SJCRH30 (cell line): ENCODE measurements around the gene GNPNAT1. TPM values are rescaled to one million over a fixed set of nuclear protein-coding genes. Genes with fewer than 3 reads are reported as not detected.
A peak's percentile ranks its signal among the peaks of the same experiment; 100 is the strongest.

Source experiments
- DNase-seq, 2 experiments: peaks; one replicate each; pipeline ENCODE4 v3.0.0-alpha.2; 2015 to 2020
- H3K27ac ChIP-seq: fragments of 250-450 bp; sonication (Bioruptor Pico); 2 replicates; pipeline ENCODE4 v1.5.1; 2020; ENCODE audit warnings: mild to moderate bottlenecking, moderate library complexity
- H3K27me3 ChIP-seq: fragments of 250-450 bp; sonication (Bioruptor Pico); 2 replicates; pipeline ENCODE4 v1.5.1; 2020; ENCODE audit warnings: mild to moderate bottlenecking, moderate library complexity
- H3K36me3 ChIP-seq: fragments of 250-450 bp; sonication (Bioruptor Pico); 2 replicates; pipeline ENCODE4 v1.5.1; 2020; ENCODE audit warnings: mild to moderate bottlenecking, moderate library complexity
- H3K4me1 ChIP-seq: fragments of 250-450 bp; sonication (Bioruptor Pico); 2 replicates; pipeline ENCODE4 v1.5.1; 2020; ENCODE audit warnings: mild to moderate bottlenecking, moderate library complexity
- H3K4me3 ChIP-seq: fragments of 250-450 bp; sonication (Bioruptor Pico); 2 replicates; pipeline ENCODE4 v1.5.1; 2020; ENCODE audit warnings: mild to moderate bottlenecking, moderate library complexity
- H3K9me3 ChIP-seq: fragments of 250-450 bp; sonication (Bioruptor Pico); replicated peaks from 2 replicates; pipeline ENCODE4 v1.5.1; 2020; ENCODE audit warnings: mild to moderate bottlenecking, moderate library complexity
- total RNA-seq: library from RNA; depleted of rRNA; stranded (reverse); fragments of >200 nt; shearing (Covaris generic); gene quantifications from 2 replicates; pipeline ENCODE4 v1.2.3, GENCODE V29; 2014; rRNA removed

The GNPNAT1 gene
- total RNA-seq = 16.6 and 17.9 TPM in 2 replicates

DNA sequence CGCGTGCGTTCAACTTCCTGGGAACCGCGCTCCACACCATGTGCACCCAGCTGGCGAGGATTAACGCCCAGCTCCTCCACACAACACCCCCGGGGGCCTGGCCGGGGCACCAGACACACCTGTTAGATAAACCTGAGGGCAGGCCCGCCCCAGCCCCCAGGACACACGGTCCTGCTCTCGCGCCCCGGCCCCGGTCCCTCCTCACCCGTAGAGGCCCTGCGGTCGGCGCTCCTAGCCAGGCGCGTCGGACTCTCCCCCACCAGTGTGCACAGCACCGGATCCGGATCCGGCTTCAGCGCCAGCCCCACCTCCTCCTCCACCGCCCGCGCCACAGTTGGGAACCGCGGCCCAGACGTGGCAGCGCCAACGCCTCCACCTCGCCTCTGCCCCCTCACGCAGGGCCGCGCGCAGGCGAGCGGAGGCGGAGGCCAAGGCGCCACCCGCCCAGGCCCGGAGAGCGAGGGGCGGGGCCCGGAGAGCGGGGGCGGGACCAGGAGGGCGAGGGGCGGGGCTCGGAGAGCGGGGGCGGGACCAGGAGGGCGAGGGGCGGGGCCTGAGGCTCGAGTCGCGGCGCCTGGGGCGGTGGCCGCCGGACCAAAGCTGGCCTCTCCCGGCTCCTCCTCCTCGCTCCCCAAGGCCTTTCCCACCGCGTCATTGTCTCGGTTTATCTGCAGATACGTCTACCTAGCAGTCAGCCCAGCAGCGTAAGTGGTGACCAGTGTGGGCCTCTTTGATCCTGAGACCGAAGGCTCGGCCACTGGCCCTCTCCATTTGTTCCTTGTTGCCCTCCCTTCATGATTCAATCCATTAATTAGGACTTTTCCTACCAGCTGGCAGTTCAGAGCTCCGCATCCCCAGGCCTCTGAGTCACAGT, at the start of gene GNPNAT1:
Gene GNPNAT1 (minus strand): TSS at position 385 of the 874 bp plus-strand sequence. CDS start 6,957 bp downstream, outside the sequence.
- H3K4me1 ChIP-seq = no peaks in the 10 kb centered on the region
- H3K9me3 ChIP-seq = no peaks in the 10 kb centered on the region
- H3K36me3 ChIP-seq = 0 out of 2 replicates have a peak, but pooled peaks cover 2% of the 10 kb centered on the region
- DNase-seq = peak; percentile 83 to 84
- no peaks in the 10 kb centered on the region for H3K27me3 ChIP-seq
- H3K27ac ChIP-seq = peak within 1 kb of the TSS; percentile 83
- H3K4me3 ChIP-seq = peak within 1 kb of the TSS; percentile 87

DNA sequence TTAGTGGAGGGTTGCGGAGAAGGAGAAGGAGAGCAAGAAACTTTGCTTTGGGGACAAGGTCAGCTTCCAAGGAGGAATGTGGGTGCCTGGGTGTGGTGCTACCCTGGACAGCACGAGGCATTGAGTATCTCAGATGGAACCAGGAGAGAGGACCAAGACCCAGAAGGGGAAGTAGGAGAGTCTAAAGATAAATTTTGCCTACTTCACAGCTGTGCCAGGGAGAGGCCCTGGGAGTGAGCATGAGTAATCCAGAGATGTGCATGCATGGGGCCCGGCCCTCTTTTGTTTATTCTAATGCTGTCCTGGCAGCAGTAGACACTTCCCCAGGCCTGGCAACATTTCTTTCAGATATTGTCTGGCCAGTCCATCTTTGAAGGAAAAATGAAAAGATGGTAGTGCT, 49.5 kb upstream of the GNPNAT1 start:
- no peaks in the 10 kb centered on the region for H3K27me3 ChIP-seq
- H3K27ac ChIP-seq = no peak overlapping the region
- peaks cover 3% of the 10 kb centered on the region; the same call in 1 of the 2 replicates for H3K4me1 ChIP-seq
- no peak overlapping the region for H3K4me3 ChIP-seq
- H3K9me3 ChIP-seq = no peaks in the 10 kb centered on the region
- H3K36me3 ChIP-seq = no peaks in the 10 kb centered on the region
- peak; percentile 16 to 19 for DNase-seq

DNA sequence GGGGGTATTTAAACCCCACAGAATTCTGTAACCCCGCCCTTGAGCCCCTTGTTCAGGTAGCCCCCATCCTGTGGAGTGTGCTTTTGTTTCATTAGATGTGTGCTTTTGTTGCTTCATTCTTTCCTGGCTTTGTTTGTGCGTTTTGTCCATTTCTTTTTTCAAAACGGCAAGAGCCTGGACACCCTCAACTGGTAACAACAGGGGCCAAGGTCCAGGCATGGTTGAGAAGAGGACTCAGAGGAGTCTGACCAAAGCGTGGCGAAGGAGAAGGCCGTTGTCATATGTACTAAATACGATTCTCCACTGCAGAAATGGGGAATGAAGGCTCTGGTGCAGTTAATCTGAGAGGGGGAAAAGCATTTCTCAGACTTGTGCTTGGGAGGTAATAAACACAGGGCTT, 46.0 kb upstream of the GNPNAT1 start:
- no peak for DNase-seq
- no peak overlapping the region for H3K4me3 ChIP-seq

DNA sequence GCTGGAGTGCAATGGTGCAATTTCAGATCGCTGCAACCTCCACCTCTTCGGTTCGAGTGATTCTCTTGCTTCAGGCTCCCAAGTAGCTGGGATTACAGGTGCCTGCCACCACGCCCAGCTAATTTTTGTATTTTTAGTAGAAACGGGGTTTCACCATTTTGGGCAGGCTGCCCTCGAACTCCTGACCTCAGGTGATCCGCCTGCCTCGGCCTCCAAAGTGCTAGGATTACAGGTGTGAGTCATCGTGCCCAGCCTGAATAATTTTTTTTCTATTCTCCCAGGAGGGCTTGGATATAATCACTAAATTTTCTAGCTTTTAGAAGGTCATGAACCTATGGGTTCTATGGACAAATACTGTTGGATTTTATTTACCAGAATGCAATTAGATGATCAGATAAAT, 44.7 kb upstream of the GNPNAT1 start:
- H3K27ac ChIP-seq = no peak overlapping the region
- DNase-seq = no peak

More for the DNA sequence above, 46.0 kb upstream of the GNPNAT1 start:
- Histone ChIP-seq H3K36me3 (no peaks in the 10 kb centered on the region), H3K27ac (no peak overlapping the region), H3K27me3 (no peaks in the 10 kb centered on the region), H3K4me1 (peaks cover 20% of the 10 kb centered on the region), H3K9me3 (no peaks in the 10 kb centered on the region)

DNA sequence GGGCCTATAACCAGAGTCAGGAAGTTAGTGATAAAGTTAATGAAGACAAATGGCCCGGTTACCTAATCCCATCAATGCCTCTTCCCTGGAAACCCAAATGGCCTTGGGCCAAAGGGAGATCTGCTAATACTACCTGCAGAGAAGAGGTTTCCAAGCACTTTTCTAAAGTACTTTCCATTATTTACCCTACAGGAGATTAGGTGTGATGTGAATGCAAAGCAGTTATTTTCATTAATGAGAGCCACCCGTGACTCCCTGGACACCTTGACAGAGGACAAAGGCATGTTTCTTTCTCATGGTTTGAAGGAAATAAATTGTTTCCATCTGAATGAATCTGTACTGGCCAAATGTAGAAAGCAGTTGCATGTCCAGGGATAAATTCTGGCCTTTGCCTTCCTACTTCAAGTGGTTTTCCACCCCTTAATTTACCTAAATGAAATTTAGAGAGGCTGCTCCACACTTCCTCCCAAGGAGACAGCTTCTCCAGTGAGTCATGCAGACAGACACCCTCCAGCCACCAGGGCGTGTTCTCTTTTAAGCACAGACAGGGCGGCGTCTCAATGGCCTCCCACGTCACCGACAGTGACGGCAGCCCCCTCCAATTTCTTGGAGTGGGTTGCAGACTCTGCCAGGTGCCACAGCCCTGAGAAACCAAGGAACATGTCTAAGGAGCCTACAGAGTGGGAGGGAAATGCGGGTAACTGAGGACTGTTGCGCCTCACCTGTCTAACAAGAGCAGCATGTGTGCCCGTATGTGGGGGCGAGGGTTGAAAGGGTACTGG, 43.9 kb upstream of the GNPNAT1 start:
- Histone ChIP-seq H3K4me3 (no peak overlapping the region), H3K27me3 (no peaks in the 10 kb centered on the region), H3K9me3 (no peaks in the 10 kb centered on the region), H3K4me1 (peaks cover 25% of the 10 kb centered on the region), H3K27ac (peak overlapping the region; percentile 19; the same call in 1 of the 2 replicates), H3K36me3 (no peaks in the 10 kb centered on the region)
- peak in 1 of 2 experiments; percentile 15 for DNase-seq

More for the DNA sequence above, 44.7 kb upstream of the GNPNAT1 start:
- H3K9me3 ChIP-seq = no peaks in the 10 kb centered on the region
- peaks cover 25% of the 10 kb centered on the region for H3K4me1 ChIP-seq
- no peaks in the 10 kb centered on the region for H3K36me3 ChIP-seq
- H3K27me3 ChIP-seq = no peaks in the 10 kb centered on the region
- no peak overlapping the region for H3K4me3 ChIP-seq

DNA sequence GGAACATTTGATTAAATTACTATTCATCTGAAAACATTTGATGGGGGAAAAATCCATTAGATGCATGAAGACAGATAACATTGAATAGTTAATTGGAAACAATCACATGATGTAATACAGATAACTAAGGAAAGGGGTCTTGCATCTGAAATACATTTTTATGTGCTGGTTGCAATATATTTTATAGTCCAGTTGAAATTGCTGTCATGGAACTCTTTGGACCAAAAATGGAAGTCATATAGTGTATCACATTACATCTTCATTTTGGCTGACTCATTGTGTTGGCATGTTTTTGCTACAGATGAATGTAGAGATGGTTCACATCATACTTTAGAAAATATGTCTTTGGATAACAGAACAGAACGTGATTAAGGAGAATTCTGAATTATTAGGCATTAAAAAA, 43.0 kb upstream of the GNPNAT1 start:
- H3K36me3 ChIP-seq = no peaks in the 10 kb centered on the region
- H3K27ac ChIP-seq = no peak overlapping the region; the same call in 1 of the 2 replicates
- peak in 1 of 2 experiments; percentile 39 for DNase-seq
- no peak overlapping the region for H3K4me3 ChIP-seq
- H3K27me3 ChIP-seq = no peaks in the 10 kb centered on the region
- no peaks in the 10 kb centered on the region for H3K9me3 ChIP-seq
- H3K4me1 ChIP-seq = peaks cover 25% of the 10 kb centered on the region

DNA sequence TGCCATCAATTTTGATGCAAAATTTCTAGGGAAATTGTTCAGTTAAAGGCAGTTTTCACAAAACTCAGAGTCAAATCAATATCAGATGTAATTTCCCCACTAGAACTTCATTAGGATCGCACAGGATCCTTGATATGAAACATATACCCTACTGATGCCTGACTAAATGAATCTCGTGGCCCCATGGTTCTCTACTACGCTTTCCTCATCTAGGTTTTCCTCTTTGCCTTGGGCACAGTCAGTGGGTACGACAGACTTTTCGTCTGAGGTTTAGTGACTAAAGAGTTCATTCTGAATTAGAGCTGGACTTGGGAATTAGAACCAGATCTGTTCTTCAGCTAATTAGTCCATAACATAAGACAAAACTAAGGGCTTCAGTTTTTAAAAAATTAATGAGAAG, 42.5 kb upstream of the GNPNAT1 start:
- Histone ChIP-seq H3K9me3 (no peaks in the 10 kb centered on the region), H3K4me3 (no peak overlapping the region), H3K36me3 (no peaks in the 10 kb centered on the region), H3K4me1 (peaks cover 25% of the 10 kb centered on the region), H3K27ac (no peak overlapping the region), H3K27me3 (no peaks in the 10 kb centered on the region)
- no peak for DNase-seq

DNA sequence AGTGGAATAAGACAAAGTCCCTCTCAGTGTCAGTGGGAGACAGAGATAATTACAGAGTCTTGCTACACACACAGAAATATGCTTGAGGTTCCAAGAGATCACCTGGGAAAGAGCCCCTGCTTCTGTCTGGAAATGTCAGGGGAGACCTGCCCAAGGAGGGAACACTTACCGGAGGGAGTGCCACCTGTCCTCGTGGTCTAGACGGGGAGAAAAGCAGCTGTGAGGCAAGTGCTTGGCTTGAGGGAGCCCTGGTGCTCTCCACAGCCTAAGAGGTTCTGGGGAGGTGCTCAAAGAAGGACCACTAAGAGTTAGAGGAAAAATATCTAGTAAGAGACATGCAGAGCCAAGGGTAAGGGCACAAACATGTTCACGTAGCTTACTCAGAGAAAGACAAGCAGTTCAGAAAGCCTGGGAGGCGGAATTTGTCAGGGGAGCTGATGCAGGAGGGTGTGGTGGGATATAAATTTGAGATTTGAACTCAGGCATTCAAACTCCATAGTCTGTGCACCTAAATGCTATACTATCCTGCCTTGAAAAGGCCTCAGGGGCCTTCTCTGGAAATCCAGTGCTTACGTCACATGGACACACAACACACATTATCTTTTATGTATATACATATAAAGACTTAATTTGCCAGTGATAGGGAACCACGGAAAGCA, 38.2 kb upstream of the GNPNAT1 start:
- no peaks in the 10 kb centered on the region for H3K36me3 ChIP-seq
- no peak overlapping the region for H3K27ac ChIP-seq
- no peaks in the 10 kb centered on the region for H3K9me3 ChIP-seq
- H3K4me3 ChIP-seq = no peak overlapping the region
- no peaks in the 10 kb centered on the region for H3K27me3 ChIP-seq
- peak in 1 of 2 experiments; percentile 30 for DNase-seq
- peaks cover 15% of the 10 kb centered on the region for H3K4me1 ChIP-seq

DNA sequence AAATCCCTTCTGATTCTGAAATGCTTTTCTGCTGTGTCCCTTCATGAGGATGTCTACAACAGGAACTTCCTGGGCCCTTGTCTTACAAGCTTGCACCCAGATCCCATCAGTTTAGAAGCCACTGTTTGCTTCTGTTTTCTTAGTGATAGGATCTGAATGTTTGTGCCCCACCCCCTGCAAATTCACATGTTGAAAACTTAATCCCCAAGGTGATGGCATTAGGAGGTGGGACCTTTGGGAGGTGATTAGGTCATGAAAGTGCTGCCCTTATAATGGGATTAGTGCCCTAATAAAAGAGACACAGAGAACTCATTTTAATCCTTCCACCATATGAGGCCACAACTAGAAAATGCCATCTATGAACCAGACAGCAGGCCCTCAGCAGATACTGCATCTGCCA, 36.0 kb upstream of the GNPNAT1 start:
- DNase-seq = no peak
- Histone ChIP-seq H3K4me1 (peaks cover 8% of the 10 kb centered on the region), H3K9me3 (no peaks in the 10 kb centered on the region)

DNA sequence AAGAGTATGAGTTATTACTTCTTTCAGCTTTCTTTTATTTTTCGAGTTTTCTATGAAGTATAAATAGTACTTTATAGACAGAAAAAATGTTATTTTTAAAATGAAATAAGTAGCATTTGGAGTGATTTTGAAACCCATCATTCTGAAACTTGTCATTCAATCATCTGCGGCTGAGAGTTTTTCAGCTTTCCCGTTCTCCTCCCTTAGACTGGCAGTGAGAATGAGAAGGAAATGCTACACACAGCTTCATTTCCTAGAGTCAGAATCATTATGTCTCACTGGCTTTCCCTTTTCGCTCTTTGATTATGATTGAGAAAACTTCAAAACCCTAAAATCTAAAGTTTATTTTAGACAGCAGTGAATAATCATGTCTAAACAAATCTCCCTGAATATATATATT, 33.7 kb upstream of the GNPNAT1 start:
- H3K4me1 ChIP-seq = no peaks in the 10 kb centered on the region; the same call in 1 of the 2 replicates
- H3K9me3 ChIP-seq = no peaks in the 10 kb centered on the region
- H3K27ac ChIP-seq = no peak overlapping the region
- no peak overlapping the region for H3K4me3 ChIP-seq
- H3K27me3 ChIP-seq = no peaks in the 10 kb centered on the region
- no peak for DNase-seq
- H3K36me3 ChIP-seq = no peaks in the 10 kb centered on the region

More for the DNA sequence above, 36.0 kb upstream of the GNPNAT1 start:
- H3K4me3 ChIP-seq = no peak overlapping the region
- no peaks in the 10 kb centered on the region for H3K27me3 ChIP-seq
- H3K27ac ChIP-seq = no peak overlapping the region
- H3K36me3 ChIP-seq = no peaks in the 10 kb centered on the region

DNA sequence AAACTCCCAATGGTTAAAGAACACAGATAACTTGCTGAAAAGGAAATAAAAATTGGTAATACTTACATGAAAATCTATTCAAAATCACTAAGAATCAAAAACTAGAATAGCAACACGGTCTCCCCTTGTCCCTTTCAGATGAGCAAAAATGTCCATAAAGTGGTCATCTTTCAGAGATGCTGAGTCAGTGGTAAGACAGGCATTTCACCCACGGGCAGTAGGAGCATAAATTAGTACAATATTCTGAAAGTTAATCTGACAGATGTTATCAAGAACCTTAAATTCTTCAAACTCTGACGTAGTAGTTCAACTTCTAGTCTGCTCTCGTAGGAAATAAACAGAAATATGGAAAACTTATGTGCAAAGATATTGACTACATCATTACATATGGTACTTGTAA, 33.1 kb upstream of the GNPNAT1 start:
- no peaks in the 10 kb centered on the region for H3K9me3 ChIP-seq
- no peak overlapping the region for H3K4me3 ChIP-seq
- H3K4me1 ChIP-seq = no peaks in the 10 kb centered on the region; the same call in 1 of the 2 replicates
- no peaks in the 10 kb centered on the region for H3K27me3 ChIP-seq
- no peak overlapping the region for H3K27ac ChIP-seq
- H3K36me3 ChIP-seq = no peaks in the 10 kb centered on the region
- no peak for DNase-seq

DNA sequence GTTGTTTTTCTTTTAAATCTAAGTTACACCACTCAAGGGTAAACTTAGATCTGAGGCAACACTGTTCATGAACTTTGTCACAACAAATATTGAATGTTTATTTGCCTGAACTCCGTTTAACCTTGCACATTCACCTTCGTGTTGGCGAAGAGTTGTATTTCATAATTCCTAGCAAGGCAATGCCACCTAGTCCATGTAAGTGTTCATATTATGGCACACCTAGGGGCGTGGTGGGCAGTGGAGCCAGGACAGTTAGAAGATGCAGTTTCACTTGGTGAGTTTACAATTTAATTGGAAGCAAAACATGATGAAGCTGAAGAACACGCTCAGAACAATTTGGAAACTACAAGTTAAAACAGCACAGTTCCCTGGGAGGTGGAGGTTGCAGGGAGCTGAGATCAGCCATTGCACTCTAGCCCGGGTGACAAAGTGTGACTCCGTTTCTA, 30.4 kb upstream of the GNPNAT1 start:
- no peaks in the 10 kb centered on the region for H3K27me3 ChIP-seq
- no peak overlapping the region for H3K27ac ChIP-seq
- H3K9me3 ChIP-seq = no peaks in the 10 kb centered on the region
- DNase-seq = no peak
- H3K36me3 ChIP-seq = no peaks in the 10 kb centered on the region
- no peak overlapping the region for H3K4me3 ChIP-seq
- H3K4me1 ChIP-seq = no peaks in the 10 kb centered on the region; the same call in 1 of the 2 replicates

DNA sequence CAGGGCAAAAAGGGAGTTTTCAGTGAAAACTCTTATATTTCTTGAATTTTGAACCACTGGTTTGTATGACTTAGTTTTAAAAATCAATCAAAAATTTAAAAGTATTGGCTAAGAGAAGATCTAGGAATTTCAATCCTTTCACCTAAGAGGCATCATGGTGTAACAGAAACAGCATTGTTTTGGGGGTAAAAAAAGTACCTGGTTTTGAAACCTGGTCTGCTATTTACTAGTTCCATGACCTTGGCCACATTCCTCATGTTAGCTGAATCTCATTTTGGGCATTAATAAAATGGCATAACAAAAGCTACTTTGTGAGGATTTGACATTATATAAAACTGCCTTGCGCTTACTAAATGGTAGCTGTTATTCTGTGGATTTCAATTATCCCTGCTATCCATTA, 16.7 kb upstream of the GNPNAT1 start:
- no peaks in the 10 kb centered on the region for H3K27me3 ChIP-seq
- H3K27ac ChIP-seq = no peak overlapping the region
- no peaks in the 10 kb centered on the region for H3K9me3 ChIP-seq
- DNase-seq = no peak
- no peaks in the 10 kb centered on the region for H3K4me1 ChIP-seq
- H3K36me3 ChIP-seq = no peaks in the 10 kb centered on the region
- H3K4me3 ChIP-seq = no peak overlapping the region

DNA sequence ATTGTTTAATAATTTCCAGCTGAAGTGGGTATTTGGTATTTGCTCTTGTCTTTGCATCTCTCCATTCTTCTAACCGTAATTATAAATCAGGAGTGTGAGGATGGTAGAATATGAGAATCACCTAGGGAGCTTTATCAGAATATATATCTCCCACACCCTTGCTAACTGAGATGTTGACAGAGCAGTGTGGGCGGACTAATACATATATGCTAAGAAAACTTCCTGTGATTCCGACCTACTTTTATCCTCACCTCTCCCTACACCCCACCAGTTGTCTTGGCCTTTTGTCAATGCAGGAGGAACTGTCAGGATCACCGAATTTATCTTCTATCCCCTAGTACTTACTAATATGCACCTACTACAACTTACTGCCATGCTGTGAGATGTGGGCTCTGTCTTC, 14.7 kb upstream of the GNPNAT1 start:
- H3K27me3 ChIP-seq = no peaks in the 10 kb centered on the region
- no peaks in the 10 kb centered on the region for H3K36me3 ChIP-seq
- no peak overlapping the region for H3K4me3 ChIP-seq
- H3K9me3 ChIP-seq = no peaks in the 10 kb centered on the region
- H3K4me1 ChIP-seq = no peaks in the 10 kb centered on the region
- no peak overlapping the region for H3K27ac ChIP-seq
- DNase-seq = no peak
